Suprapubic skin (tissue), 4 donors: ENCODE results near the gene UXT.

Source experiments
- EP300 ChIP-seq: sonication (generic); formaldehyde crosslinking; IDR thresholded peaks from one replicate; pipeline ENCODE4 v1.6.1; 2017; ENCODE audit warnings: antibody characterized with exemption
- POLR2A ChIP-seq, 2 donors: fragments of 450-650 bp; IDR thresholded peaks; one replicate each; pipeline ENCODE4 v1.6.1; 2017; ENCODE audit warnings: antibody characterized with exemption in 2 of 2, mild to moderate bottlenecking in 2 of 2, moderate library complexity in 2 of 2
- POLR2AphosphoS5 ChIP-seq, 3 donors: sonication (generic); formaldehyde crosslinking; IDR thresholded peaks; one replicate each; pipeline ENCODE4 v1.6.1; 2017; ENCODE audit warnings: antibody characterized with exemption in 3 of 3
- TF ChIP-seq, protein P1 (sequence below), 2 donors: fragments of 200-600 bp in 1 of 2; fragments of 450-650 bp in 1 of 2; sonication (generic) in 1 of 2; IDR thresholded peaks; one replicate each; pipeline ENCODE4 v1.5.1; 2016 to 2019; ENCODE audit warnings: antibody characterized with exemption in 2 of 2, mild to moderate bottlenecking in 1 of 2, moderate library complexity in 1 of 2

DNA sequence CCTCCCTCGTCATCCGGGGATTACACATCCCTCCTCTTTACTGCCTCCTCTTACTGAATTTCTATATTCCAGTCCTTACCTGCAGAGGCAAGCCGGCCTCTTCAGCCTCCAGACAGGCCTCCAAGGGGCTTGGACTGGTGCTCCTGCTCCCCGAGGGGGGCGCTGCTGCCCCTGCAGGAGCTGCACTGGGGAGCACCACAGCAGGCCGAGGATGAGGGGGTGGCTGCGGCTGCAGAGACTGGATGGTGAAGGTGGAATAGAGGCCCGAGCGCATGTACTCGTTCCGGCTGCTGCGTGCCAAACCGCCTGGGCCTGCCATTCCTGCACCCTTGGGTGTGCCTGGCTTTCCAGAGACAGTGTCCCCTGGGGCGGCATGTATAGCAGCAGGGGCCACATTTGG, 20.2 kb downstream of the UXT start:
- TF ChIP-seq, protein P1, sequence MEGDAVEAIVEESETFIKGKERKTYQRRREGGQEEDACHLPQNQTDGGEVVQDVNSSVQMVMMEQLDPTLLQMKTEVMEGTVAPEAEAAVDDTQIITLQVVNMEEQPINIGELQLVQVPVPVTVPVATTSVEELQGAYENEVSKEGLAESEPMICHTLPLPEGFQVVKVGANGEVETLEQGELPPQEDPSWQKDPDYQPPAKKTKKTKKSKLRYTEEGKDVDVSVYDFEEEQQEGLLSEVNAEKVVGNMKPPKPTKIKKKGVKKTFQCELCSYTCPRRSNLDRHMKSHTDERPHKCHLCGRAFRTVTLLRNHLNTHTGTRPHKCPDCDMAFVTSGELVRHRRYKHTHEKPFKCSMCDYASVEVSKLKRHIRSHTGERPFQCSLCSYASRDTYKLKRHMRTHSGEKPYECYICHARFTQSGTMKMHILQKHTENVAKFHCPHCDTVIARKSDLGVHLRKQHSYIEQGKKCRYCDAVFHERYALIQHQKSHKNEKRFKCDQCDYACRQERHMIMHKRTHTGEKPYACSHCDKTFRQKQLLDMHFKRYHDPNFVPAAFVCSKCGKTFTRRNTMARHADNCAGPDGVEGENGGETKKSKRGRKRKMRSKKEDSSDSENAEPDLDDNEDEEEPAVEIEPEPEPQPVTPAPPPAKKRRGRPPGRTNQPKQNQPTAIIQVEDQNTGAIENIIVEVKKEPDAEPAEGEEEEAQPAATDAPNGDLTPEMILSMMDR (IDR thresholded peaks at IDR 0.05), result no peak
- TF ChIP-seq POLR2A (IDR thresholded peaks at IDR 0.05) (no peak), EP300 (no peak), POLR2AphosphoS5 (IDR thresholded peaks at IDR 0.05) (no peak)
